COLO668 (cell line): ENCODE measurements around the gene ZNF296.

ENCODE experiments used
- DNase-seq: peaks from one replicate; lab custom pipeline; 2025; ENCODE audit not compliant: unreplicated experiment; lab: John Stamatoyannopoulos, UW

Gene ZNF296

DNA sequence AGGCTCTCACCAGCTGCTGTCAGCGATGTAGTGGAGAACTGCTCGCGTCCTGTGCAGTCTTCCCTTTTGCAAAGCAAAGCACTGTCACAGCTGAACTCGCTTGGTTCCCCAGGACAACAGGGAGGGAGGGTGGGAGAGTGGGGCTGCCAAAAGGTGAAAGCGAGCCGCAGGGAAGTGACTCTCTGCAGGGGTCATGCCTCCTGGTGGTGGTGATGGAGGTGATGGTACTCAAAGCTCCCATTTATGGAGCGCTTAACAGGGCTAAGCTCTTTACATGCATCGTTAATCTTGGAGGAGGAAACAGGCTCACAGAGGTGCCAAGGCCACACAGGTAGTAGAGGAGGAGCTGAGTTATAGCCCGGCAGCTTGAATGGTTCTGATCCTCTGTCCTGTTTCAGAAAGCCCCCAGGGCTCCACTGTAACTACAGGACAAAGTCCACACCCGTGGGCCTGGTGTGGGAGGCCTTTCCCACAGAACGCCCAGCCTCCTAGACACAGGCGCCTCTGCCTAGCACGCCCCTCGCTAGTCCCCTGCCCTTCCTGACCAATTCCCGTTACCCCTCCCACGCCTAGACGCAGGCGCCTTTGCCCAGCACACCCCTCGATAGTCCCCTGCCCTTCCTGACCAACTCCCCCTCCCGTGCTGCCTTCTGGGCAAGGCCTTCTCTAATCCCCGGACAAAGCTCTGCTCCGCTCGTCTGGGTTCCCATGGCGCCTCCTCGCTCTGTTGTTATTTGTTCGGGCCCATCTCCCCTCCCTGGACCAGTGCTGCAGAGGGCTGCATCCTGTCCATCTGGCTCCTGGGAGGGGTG, 27.4 kb upstream of the ZNF296 start:
- DNase-seq: peak; percentile 86

- peak; percentile 77 for DNase-seq
Measured at GRCh38 chr19:45103156-45103507, 26.9 kb upstream of the ZNF296 start.

GRCh38 chr19:45102481-45102880, 26.2 kb upstream of the ZNF296 start:
- no peak for DNase-seq

- no peak for DNase-seq
Measured at GRCh38 chr19:45101806-45102205, 25.5 kb upstream of the ZNF296 start.

GRCh38 chr19:45100846-45101252, 24.6 kb upstream of the ZNF296 start:
- no peak for DNase-seq

DNA sequence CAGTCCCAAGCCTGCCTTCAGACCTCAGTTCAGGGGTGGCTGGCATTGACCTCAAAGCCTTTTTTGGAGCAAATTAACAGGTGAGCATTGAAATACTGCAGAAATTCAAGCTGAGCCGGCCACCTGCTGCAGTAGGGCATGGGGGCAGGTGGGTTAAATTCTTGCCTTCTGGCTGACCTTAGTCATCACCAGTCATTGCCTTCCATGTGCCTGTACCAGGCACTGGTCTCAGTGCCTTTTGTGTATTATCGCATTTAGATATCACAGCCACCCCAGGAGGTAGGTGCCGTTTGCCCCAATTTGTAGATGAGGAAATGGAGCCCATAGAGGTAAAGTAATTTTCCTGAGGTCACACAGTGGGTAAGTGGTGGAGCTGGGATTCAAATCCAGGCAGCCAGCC, 23.9 kb upstream of the ZNF296 start:
- DNase-seq: no peak

DNA sequence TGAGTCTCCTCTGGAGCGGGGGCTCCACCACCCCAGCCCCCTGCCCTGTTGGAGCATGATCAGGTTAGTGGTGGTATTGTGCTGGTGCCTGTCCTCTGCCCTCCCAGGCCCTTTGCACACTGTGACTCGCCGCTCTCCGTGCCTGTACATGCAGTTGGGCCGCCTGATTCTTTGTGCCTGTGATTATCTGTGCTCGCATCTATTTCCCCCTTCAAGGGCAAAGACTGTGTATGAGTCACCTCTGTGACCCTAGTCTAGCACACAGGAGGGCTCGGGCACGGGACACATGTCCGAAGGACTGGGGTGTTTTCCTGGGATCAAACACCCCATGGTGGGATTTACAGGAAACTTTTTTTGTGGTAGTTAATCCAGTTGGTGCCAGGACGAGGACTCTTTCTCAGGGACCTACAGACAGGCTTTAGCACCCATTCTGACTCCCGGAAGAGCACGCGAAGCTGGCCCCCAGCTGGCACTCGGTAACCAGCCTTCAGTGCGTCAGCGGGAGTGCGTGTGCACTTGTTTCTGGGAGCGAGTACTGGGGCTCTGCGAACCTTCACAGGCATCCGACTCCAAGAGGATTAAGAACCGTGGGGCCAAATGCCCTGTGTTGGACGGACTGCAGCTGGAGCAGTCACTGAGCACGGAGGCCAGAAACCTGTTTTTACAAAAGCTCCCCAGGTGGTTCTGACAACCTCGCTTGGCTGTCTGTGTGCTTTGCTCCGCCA, 23.4 kb upstream of the ZNF296 start:
- peak; percentile 67 for DNase-seq

- peak; percentile 48 for DNase-seq
Measured at GRCh38 chr19:45098521-45099466, 22.5 kb upstream of the ZNF296 start.

GRCh38 chr19:45097776-45098520, 21.7 kb upstream of the ZNF296 start:
- peak; percentile 77 for DNase-seq

DNA sequence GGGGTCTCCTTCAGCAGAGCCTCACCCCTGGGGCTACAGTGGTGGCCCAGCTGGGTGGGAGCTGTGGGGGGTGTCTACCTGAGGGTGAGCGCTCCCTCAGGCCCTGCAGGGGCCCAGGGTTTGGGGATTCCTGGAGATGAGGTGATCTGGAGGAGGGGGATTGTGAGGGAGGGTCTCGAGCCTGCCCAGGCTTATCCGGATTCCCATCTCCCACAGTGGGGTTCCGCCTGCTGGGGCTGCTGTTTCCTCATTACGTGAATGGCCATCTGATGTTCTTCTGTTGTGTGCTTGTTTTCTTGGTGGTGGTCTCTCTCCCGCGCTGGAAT, 21.1 kb upstream of the ZNF296 start:
- DNase-seq: no peak

DNA sequence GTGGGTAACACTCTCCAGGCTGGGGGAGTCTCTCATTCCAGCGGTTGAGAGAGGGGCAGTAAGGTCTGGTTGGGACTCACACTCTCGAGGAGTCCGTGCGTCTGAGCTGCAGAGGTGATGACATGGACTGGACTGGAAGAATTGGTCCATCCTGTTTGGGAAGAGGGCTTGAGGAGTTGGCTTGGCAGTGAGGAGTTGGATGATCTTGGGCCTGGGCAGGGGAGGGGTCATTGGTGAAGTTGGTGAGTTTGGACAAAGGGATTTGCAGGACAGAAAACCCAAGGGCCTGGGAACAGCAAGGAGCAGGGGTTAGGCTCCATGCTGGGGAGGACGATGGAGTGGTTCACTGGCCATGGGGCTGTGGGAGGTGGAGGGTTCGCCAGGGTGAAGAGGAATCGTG, 20.4 kb upstream of the ZNF296 start:
- DNase-seq: no peak

DNA sequence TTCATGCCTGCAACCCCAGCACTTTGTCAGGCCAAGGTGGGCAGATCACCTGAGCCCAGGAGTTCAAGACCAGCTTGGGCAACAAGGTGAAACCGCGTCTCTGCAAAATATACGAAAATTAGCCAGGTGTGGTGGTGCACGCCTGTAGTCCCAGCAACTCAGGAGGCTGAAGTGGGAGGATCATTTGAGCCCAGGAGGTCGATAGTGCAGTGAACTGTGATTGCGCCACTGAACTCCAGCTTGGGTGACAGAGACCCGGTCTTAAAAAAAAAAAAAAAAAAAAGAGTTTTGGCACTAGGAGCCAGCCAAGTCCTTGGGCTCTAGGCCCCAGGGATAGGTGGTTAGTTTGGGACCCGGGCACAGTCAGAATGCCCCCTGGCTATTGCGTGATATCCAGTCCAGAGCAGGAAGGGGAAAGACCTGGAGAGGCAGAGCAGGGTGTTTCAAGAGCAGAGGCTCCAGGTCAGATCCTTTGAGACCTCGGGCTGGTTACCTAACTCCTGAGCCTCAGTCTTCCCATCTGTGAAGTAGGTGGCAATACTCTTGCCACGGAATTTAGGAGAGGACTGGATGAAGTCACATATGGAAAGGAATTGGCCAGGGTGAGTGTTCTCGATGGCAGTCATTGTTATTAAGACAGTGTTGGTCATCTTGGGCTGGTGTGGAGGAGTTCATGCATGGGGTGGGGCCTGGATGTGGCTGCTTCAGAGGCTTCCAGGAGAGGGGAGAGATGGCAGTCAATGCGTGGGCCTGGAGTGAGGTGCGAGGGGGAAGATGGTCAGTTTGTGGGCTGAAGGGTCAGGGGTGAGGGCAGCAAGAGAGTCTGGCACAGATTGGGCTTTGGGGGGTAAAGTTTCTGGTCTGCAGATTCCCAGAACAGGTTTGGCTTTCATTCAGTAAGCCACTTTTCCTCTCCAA, 19.5 kb upstream of the ZNF296 start:
- no peak for DNase-seq

- no peak for DNase-seq
Measured at GRCh38 chr19:45094707-45095106, 18.4 kb upstream of the ZNF296 start.

GRCh38 chr19:45094137-45094536, 17.9 kb upstream of the ZNF296 start:
- DNase-seq: no peak

GRCh38 chr19:45092747-45093678, 16.7 kb upstream of the ZNF296 start, which contains the start of gene PPP1R37:
Gene PPP1R37, plus strand, starts transcription at chr19:45093179. Its CDS starts 147 bp downstream, at chr19:45093326.
- peak; percentile 97 for DNase-seq

GRCh38 chr19:45091031-45091923, 15.0 kb upstream of the ZNF296 start:
- peak; percentile 99 for DNase-seq

DNA sequence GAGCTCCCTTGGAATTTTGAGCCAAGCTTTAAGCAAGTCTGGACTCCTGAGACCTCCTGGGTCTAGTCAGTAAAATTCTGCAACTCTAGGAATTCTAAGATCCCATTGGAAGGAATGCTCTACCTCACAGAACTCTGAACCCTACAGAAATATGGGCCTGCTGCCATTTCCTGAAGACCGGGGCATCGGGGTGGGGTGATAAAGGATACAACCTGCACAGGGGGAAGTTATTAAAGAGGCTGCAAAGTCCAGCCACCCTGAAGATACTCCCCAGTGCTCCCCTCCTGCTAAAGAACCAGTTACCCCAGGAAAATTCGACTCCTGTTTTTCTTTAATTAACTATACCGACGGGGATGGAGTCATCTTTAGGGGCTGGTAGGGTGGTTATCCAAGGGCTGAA, 14.3 kb upstream of the ZNF296 start:
- DNase-seq: no peak

DNA sequence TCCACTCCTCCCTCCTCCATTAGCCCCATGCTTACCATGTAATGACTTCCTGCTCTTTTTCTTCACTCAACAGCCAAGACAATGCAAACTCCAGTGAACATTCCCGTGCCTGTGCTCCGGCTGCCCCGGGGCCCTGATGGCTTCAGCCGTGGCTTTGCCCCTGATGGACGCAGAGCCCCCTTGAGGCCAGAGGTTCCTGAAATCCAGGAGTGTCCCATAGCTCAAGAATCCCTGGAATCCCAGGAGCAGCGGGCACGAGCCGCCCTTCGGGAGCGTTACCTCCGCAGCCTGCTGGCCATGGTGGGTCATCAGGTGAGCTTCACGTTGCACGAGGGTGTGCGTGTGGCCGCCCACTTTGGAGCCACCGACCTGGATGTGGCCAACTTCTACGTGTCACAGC, 13.8 kb upstream of the ZNF296 start:
- no peak for DNase-seq
